GF-D8 (cell line): ENCODE results near the gene DENND1A.
A peak's percentile ranks its signal among the peaks of the same experiment; 100 is the strongest.
"Not testable (repeated sequence)": the region's sequence is repeated elsewhere in the genome, so short reads cannot be mapped to it uniquely, and the experiment has no call there.

Source experiments
- DNase-seq: peaks from one replicate; lab custom pipeline; 2025; lab: John Stamatoyannopoulos, UW

The DENND1A gene

DNA sequence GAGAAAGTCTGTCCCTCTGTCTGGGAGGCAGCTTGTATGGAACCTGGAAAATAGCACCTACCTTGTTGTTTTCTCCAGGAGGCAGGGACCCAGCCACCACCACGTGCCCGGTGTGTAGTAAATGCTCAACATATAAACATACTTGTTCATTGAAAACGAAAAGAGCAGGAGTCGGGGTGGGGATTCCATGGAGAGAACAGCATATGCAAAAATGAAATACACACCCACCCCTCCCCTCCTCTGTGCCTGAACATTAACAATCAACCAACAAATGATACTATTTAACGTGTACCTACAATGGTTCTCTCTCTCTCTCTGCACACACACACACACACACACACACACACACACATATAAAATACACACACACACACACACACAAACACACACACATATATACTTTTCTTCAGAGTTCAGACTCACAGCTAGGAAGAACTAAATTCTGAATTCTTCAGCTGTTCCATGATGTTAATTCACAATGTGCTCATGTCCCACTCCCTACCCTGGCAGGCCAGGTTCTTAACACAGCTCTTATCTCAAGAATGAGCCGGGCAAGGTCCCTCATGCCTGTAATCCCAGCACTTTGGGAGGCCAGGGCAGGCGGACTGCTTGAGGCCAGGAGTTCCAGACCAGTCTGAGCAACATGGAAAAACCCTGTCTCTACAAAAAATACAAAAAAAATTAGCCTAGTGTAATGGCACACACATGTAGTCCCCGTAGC lies 16.3 kb upstream of the DENND1A start:
- DNase-seq, result no peak

GRCh38 chr9:123945532-123945931 lies 15.6 kb upstream of the DENND1A start:
- DNase-seq, result no peak

GRCh38 chr9:123944464-123944863 lies 14.5 kb upstream of the DENND1A start:
- not testable (repeated sequence) for DNase-seq

DNA sequence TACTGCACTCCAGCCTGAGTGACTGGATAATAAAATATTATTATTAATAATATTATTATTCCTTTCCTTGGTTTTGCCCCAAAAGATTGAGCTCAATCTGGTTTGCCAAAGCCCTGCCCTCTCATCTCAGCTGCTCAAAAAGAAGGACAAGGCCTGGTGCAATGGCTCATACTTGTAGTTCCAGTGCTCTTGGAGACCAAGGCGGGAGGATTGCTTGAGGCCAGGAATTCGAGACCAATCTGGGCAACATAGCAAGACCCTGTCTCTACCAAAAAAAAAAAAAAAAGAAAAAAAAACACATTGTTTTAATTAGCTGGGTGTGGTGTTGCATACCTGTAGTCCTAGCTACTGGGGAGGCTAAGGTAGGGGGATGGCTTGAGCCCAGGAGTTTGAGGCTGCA lies 13.7 kb upstream of the DENND1A start:
- no peak for DNase-seq

DNA sequence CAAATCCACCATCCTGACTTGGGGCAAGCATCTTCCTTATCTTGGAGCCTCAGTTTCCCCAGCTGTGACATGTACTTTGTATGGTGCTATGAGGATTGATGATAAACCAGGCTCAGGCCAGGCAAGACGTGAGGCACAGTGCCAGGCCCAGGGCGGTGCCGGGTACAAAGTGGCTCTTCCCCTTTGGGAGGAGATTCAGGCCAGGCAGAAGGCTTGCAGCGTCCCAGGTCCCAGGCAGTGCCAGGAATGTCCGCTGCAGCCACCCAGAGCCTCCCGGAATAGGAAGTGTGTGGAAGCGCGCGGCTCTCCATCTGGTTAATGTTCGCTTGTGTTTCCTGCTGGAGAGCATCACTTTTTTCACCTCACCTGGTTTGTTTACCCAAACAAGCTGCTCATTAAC lies 12.6 kb upstream of the DENND1A start:
- no peak for DNase-seq

- DNase-seq, result no peak
These were observed 11.7 kb upstream of the DENND1A start for GRCh38 chr9:123941524-123942070.

- DNase-seq, result no peak
These were observed 11.0 kb upstream of the DENND1A start for GRCh38 chr9:123940721-123941523.

GRCh38 chr9:123938401-123938800 lies 8.5 kb upstream of the DENND1A start:
- no peak for DNase-seq

DNA sequence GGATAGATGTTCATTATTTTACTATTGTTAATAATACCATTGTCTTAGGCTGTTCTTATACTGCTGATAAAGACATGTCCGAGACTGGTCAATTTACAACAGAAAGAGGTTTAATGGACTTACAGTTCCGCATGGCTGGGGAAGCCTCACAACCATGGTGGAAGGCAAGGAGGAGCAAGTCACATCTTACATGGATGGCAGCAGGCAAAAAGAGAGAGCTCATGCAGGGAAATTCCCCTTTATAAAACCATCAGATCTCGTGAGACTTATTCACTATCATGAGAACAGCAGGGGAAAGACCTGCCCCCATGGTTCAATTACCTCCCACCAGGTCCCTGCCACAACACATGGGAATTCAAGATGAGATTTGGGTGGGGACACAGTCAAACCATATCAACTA lies 6.6 kb upstream of the DENND1A start:
- DNase-seq, result not testable (repeated sequence)

- DNase-seq, result no peak
These were observed 3.7 kb upstream of the DENND1A start for GRCh38 chr9:123933440-123934212.

DNA sequence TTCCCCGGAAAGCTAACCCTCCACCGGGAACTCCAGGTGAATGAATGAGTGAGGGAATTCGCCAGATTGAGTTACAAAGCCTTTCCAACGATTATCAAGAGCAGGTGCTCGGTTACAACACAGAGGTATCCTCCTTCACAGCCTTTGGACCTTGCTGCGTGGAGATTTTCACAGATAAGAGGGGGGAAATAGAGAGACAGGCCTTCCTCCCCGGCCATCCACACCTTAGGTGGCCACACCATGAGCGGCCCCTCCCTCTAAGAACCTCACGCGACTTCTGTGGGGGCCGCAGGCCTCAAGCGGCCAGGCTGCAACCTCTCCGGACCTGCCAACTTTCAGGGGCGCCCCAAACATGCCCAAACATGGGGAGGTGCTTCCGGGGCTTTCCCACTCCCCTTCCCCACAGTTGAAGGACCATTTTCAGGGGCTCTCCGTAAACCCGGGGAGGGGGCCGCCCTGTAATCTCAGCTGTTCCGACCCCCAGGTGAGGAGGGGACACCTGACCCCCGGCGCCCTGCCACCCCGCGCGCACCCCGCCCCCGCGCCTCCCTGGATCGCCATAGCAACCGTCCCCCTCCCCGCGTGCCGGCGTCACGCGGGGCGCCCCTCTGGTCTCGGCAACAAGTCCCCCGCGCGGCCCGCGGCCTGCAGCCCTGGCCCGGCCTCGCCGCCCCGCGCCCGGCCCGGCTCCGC lies 603 bp downstream of the DENND1A start:
- no peak for DNase-seq

DNA sequence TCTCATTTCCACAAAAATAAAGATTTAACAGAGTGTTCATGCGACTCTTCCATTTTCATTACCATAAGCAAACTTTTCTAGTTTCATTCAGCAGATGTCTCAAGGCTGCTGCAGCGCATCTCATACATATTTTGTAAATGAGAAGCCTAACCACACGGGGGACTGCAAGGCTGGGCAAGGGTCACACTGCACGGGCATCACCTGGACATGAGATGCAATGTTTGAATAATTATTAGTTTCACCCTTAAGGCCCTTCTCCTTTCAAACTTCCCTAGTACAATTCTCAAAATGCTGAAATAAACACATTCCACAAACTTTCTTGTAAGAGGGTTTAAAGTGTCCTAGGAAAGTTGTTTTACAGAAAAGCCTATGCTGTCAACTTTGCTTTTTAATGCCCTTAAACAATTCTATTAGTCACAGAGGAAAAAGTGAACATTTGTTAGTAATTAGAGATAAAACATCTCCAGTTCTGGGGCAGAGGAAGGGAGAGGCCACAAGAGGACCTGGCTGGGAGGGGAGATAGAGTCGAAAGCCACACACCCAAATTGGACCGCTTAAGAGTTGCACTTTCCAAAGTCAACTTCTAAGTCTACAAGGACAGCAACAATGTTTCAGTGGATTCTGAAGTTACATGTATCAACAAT lies 1.3 kb downstream of the DENND1A start:
- no peak for DNase-seq

DNA sequence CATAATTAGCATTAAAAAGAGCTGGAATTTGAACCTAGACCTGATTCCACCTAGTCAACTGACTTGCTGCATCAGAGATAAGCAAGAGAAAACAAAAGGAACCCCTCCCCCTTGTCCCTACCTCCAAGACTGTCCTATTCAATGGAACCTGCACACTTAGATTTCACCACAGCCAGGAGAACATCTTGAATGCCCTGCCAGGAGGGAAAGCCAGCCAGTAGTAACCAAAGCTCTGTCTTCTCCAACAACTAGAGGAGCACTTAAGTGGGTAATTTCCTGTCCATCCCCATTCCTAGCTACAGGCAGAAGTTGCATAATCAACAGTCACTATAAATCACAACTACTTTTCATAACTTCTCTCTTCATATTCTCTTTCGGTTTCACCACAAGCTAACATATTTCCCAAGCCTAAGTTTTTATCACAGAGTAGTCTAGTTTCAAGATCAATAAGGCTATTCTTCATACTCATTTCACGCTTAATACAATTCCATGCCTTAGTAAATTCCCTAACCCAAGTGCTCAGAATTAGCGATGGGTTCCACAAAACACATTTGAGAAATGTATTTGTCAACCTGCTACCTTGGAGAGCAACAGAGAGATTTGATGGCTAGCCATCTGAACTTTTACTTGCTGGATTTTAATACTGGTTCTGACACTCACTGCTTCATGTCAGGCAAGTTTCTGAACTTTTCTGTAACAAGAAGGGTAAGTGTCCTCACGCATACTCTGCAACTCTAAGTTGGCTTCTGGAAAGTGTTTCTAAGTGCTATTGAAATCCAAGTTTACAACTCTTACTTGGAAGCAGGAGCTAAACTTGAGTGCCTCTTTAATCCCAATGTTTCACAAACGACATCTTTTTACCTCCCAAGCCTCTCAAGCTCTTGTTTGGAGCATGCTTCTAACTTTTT lies 2.0 kb downstream of the DENND1A start:
- peak; percentile 63 for DNase-seq

DNA sequence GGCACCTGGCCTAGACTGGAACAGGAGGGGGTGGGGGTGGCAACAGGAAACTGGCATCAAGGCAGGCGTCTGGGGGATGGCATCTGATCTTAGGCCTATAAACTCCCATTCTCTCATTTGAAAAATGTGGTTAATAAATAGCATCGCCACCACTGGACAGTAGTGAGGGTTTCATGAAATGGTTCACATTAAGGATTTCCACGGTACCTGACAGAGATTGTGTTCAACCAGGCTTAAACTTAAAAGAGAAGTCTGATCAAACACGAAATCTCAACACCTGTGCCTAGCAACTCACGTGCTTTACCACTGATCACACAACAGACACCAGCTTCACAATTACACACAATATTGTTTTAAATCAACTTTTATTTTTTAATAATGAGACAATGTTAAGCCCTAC lies 3.0 kb downstream of the DENND1A start:
- no peak for DNase-seq

GRCh38 chr9:123925819-123926218 lies 4.1 kb downstream of the DENND1A start:
- DNase-seq, result peak; percentile 48

- no peak for DNase-seq
These were observed 4.8 kb downstream of the DENND1A start for GRCh38 chr9:123925161-123925560.

DNA sequence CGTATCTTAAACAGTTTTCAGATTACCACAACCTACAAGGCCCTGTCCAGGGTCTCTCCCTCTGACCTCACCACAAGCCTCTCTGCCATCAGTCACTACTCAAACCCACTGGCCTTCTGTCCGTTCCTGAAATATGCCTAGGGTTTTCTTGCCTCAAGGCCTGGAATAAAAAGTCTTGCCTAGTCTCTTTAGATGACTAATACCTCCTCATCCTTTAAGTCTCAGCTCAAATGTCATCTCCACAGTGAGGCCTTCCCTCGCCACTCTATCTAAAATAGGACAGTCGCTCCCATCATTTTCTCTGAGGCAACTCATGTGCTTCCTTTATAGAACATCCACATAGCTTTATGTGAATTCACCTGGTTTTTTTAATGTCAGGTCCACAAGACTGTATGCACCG lies 5.2 kb downstream of the DENND1A start:
- DNase-seq, result no peak

DNA sequence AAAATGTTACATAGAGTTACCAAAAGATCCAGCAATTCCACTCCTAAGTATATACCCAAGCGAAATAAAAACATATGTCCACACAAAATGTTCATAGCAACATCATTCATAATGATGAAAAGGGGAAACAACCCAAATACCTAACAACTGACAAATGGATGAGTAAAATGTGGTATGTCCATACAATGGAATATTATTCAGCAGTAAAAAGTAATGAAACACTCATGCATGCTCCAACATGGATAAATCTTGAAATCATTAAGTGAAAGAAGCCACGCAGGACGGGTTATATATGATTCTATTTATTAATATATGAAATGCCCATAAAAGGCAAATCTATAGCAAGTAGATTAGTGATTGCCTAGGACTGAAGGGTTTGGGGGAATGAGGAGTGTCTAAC lies 6.0 kb downstream of the DENND1A start:
- no peak for DNase-seq

DNA sequence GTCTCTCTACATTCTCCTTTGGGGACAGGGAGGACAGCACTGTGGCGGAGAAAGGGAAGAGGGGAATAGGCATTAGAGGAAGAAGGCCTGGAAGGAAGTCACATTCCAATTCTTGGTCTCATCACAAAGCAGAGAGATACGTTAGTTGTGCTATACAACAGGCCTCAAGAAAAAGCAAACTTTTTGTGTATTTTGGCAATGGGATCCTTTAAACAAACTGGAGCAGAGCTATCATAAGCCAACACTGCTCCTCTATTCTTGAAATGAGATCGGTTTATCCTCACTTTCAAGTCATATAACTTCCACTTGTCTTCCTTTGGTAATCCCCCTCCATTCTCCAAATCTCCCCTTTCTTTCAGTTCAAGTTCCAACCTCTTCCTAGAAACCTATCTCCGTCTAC lies 6.5 kb downstream of the DENND1A start:
- no peak for DNase-seq

- DNase-seq, result no peak
These were observed 7.0 kb downstream of the DENND1A start for GRCh38 chr9:123922911-123923310.
